K562 (cell line): Measurements from ENCODE around the gene PRLHR. TPM values are rescaled to one million over a fixed set of nuclear protein-coding genes. Genes with fewer than 3 reads are reported as not detected.

Source experiments
- ATAC-seq: fragments of 200-7000 bp; cut with Tn5 transposase; 3 replicates; pipeline ENCODE4 v1.9.1; 2020; ENCODE audit warnings: moderate library complexity
- BruUV-seq: library from RNA; stranded (reverse); fragments of 400-500 nt; replicated peaks from 2 replicates; lab custom pipeline; 2021; lab: Mats Ljungman, UMichigan
- CTCF ChIA-PET: fragments of 300-600 bp; formaldehyde crosslinking; extraction: SDS; loops from one replicate; lab custom pipeline; 2021; ENCODE audit warnings: low intra/inter-chr PET ratio; lab: Yijun Ruan, JAX
- POLR2A ChIA-PET: fragments of 300-600, 350-650 bp; sonication (Branson Sonifier 250); formaldehyde crosslinking; extraction: SDS; loops from one replicate; lab custom pipeline; 2021; ENCODE audit warnings: antibody characterized with exemption, inconsistent platforms; lab: Yijun Ruan, JAX
- DNase-seq, 4 experiments: peaks; one replicate each; pipeline versions ENCODE4 v3.0.0 to v3.0.0-alpha.2; 2011 to 2018; ENCODE audit warnings: low spot score in 3 of 4, mixed read lengths in 3 of 4; ENCODE audit errors: extremely low read depth in 1 of 4
- FAIRE-seq: peaks from 2 replicates; lab custom pipeline; 2011; peaks lifted over from hg19 to GRCh38; lab: Jason Lieb, UNC
- H2AFZ ChIP-seq: 2 replicates; pipeline ENCODE4 v1.6.0; 2011; ENCODE audit warnings: low read depth, low read length, control low read depth, inconsistent platforms
- H3K27ac ChIP-seq: fragments of 200-600 bp; 3 replicates; pipeline ENCODE4 v1.8.0; 2011; ENCODE audit warnings: low read depth, mild to moderate bottlenecking, control low read depth, inconsistent platforms, low read length, moderate library complexity, mixed read lengths; ENCODE audit errors: extremely low read depth
- H3K27me3 ChIP-seq, 2 experiments: fragments of 300-600 bp in 1 of 2; 2 replicates in 1 of 2; 3 replicates in 1 of 2; pipeline versions ENCODE4 v1.6.0 to v1.8.0; 2011; ENCODE audit warnings: inconsistent platforms in 2 of 2, low read length in 2 of 2, mild to moderate bottlenecking in 1 of 2, mixed read lengths in 1 of 2, moderate library complexity in 1 of 2; ENCODE audit not compliant: control insufficient read depth in 2 of 2, insufficient read depth in 2 of 2
- H3K36me3 ChIP-seq: fragments of 300-600 bp; 3 replicates; pipeline ENCODE4 v1.8.0; 2011; ENCODE audit warnings: mild to moderate bottlenecking, low read length, inconsistent platforms; ENCODE audit not compliant: control insufficient read depth, insufficient read depth
- H3K4me1 ChIP-seq, 2 experiments: fragments of 200-600 bp in 1 of 2; replicated peaks in 1 of 2; 2 replicates in 1 of 2; 3 replicates in 1 of 2; pipeline versions ENCODE4 v1.5.1 to v1.8.0; 2011; ENCODE audit warnings: inconsistent platforms in 2 of 2, low read length in 2 of 2, mild to moderate bottlenecking in 1 of 2, mixed read lengths in 1 of 2, moderate library complexity in 1 of 2; ENCODE audit not compliant: control insufficient read depth in 2 of 2, insufficient read depth in 2 of 2
- H3K4me2 ChIP-seq: 2 replicates; pipeline ENCODE4 v1.6.1; 2011; ENCODE audit warnings: low read length, control low read depth, inconsistent platforms, mixed read lengths; ENCODE audit not compliant: insufficient read depth
- H3K4me3 ChIP-seq: fragments of 200-600 bp; sonication (generic), shearing (Covaris generic); 2 replicates; pipeline ENCODE4 v1.5.1; 2016; ENCODE audit warnings: control low read depth, inconsistent platforms
- H3K79me2 ChIP-seq: fragments of 200-600 bp; 3 replicates; pipeline ENCODE4 v1.8.0; 2011; ENCODE audit warnings: low read length, inconsistent platforms; ENCODE audit not compliant: control insufficient read depth, insufficient read depth
- H3K9ac ChIP-seq, 2 experiments: 2 replicates each; pipeline versions ENCODE4 v1.6.0 to v1.6.1; 2011; ENCODE audit warnings: low read depth in 2 of 2, low read length in 2 of 2, control low read depth in 1 of 2, inconsistent platforms in 1 of 2, mild to moderate bottlenecking in 1 of 2, mixed read lengths in 1 of 2; ENCODE audit not compliant: insufficient read depth in 1 of 2
- H3K9me1 ChIP-seq: one replicate; pipeline ENCODE4 v1.6.0; 2011; ENCODE audit warnings: inconsistent platforms, mild to moderate bottlenecking, low read length, moderate library complexity; ENCODE audit not compliant: control insufficient read depth, insufficient read depth
- H3K9me3 ChIP-seq: replicated peaks from 2 replicates; pipeline ENCODE4 v1.5.1; 2011; ENCODE audit warnings: low read depth, low read length, inconsistent platforms; ENCODE audit not compliant: control insufficient read depth, insufficient read depth
- H4K20me1 ChIP-seq: replicated peaks from 2 replicates; pipeline ENCODE4 v1.6.1; 2011; ENCODE audit warnings: low read length, inconsistent platforms, mixed read lengths; ENCODE audit not compliant: control insufficient read depth, insufficient read depth
- GTF2A2 ChIP-seq: IDR thresholded peaks from 2 replicates; pipeline ENCODE4 v1.6.1; 2016; ENCODE audit warnings: mild to moderate bottlenecking, missing genetic modification characterization, missing compliant biosample characterization
- MED1 ChIP-seq: sonication (generic); formaldehyde crosslinking; IDR thresholded peaks from 2 replicates; pipeline ENCODE4 v1.8.1; 2023; ENCODE audit warnings: missing genetic modification reagents, borderline replicate concordance
- MEF2D ChIP-seq: conservative IDR thresholded peaks from 2 replicates; pipeline ENCODE4 v1.6.1; 2016; ENCODE audit warnings: low read depth, missing genetic modification characterization, missing compliant biosample characterization
- NR2C2 ChIP-seq, 2 experiments: fragments of 200-800 bp in 1 of 2; sonication (Bioruptor generic) in 1 of 2; sonication (generic) in 1 of 2; formaldehyde crosslinking in 1 of 2; IDR thresholded peaks; 2 replicates each; pipeline versions ENCODE4 v1.6.1 to v1.8.0; 2016 to 2022; ENCODE audit warnings: mild to moderate bottlenecking in 1 of 2, missing compliant biosample characterization in 1 of 2, missing genetic modification characterization in 1 of 2, missing genetic modification reagents in 1 of 2
- ZNF407 ChIP-seq: fragments of 450-650 bp; IDR thresholded peaks from 2 replicates; pipeline ENCODE4 v1.6.1; 2016; ENCODE audit warnings: low read depth
- ZNF644 ChIP-seq: fragments of 200-800 bp; sonication (Bioruptor generic); IDR thresholded peaks from 2 replicates; pipeline ENCODE4 v1.6.1; 2016; ENCODE audit warnings: low read depth, missing genetic modification characterization, missing compliant biosample characterization
- ZNF830 ChIP-seq: fragments of 250-450 bp; sonication (Bioruptor Pico); IDR thresholded peaks from 2 replicates; pipeline ENCODE4 v1.5.0; 2021; ENCODE audit warnings: mild to moderate bottlenecking
- WGBS: fragments of 100-300 bp; shearing (Covaris generic); methylation state at CpG from one replicate; pipeline ENCODE4 v1.1.6; 2016; ENCODE audit warnings: low coverage, mixed read lengths; ENCODE audit not compliant: insufficient coverage; ENCODE audit errors: missing lambda C conversion rate; 5-methylcytosine and 5-hydroxymethylcytosine counted together
- in situ Hi-C: fragments of 300-500 bp; cut with MboI; formaldehyde crosslinking; loops from 4 replicates; pipeline ENCODE4 v1.15.0; 2018; ENCODE audit warnings: inconsistent platforms, mixed read lengths
- intact Hi-C: fragments of 100-400 bp; cut with micrococcal nuclease; formaldehyde crosslinking; loops from 2 replicates; pipeline ENCODE4 v1.14.2; 2022
- polyA plus RNA-seq, 8 experiments: library from polyadenylated mRNA; depleted of rRNA in 4 of 8; stranded (reverse) in 5 of 8; unstranded in 3 of 8; fragments of >200 nt; fragmentation: Nextera tagmentation in 2 of 8; fragmentation: Illumina TruSeq in 1 of 8; extraction: Ambion mirVana in 2 of 8; extraction: Trizol in 1 of 8; gene quantifications; 2 replicates each; pipeline versions ENCODE4 v1.2.1 to v1.2.3, GENCODE V29; 2011 to 2014; ENCODE audit warnings: inconsistent platforms in 1 of 8, missing spikeins in 1 of 8
- total RNA-seq, 7 experiments: library from RNA; depleted of rRNA in 6 of 7; stranded (reverse); fragments of >200 nt in 6 of 7; fragmentation: Illumina TruSeq in 2 of 7; extraction: Trizol in 2 of 7; gene quantifications; 2 replicates each; pipeline versions ENCODE4 v1.2.1 to v1.2.3, GENCODE V29; 2011 to 2021; ENCODE audit warnings: low replicate concordance in 1 of 7

The PRLHR gene
- total and polyA plus RNA-seq, 9 of the 15 experiments (the other 6 are each of a cell fraction or from before 2014, with no cell fraction given) = not detected

GRCh38 chr10:118624747-118625146 lies 29.3 kb upstream of the PRLHR start:
- Histone ChIP-seq H3K9me3 (no peaks in the 10 kb centered on the region), H2AFZ (no peak overlapping the region), H3K27me3 (peaks cover 0 to 17% of the 10 kb centered on the region in 2 experiments; a peak in 2 of 5 replicates), H3K27ac (no peak overlapping the region), H3K4me2 (no peak overlapping the region), H3K9me1 (no peaks in the 10 kb centered on the region), H3K9ac (no peak overlapping the region), H3K79me2 (no peaks in the 10 kb centered on the region), H4K20me1 (no peaks in the 10 kb centered on the region), H3K4me1 (no peaks in the 10 kb centered on the region), H3K36me3 (no peaks in the 10 kb centered on the region), H3K4me3 (no peak overlapping the region)
- TF ChIP-seq NR2C2 (CRISPR knock-in tag; IDR thresholded peaks at IDR 0.05) (no peak), NR2C2 (tag; IDR thresholded peaks at IDR 0.05) (no peak), MED1 (CRISPR knock-in tag) (no peak), GTF2A2 (tag) (no peak), ZNF830 (no peak)
- no peak for DNase-seq
- BruUV-seq = no TSS peak
- in situ Hi-C loops (no loop called here), intact Hi-C loops (no loop called here)
- ChIA-PET CTCF (no interaction called here), POLR2A (interaction anchor here (1.0 kb wide), 1 partner anchor 58 kb away, joined by 3 read pairs; no protein-coding TSS in a partner anchor)
- WGBS = 0% methylated on average over 5 of the region's 5 CpGs
- no peak for FAIRE-seq
- no peak for ATAC-seq

- DNase-seq = no peak
- WGBS = 1% methylated on average over 7 of the region's 7 CpGs
- intact Hi-C loops = no loop called here
- Histone ChIP-seq H3K9me3 (no peaks in the 10 kb centered on the region), H3K79me2 (no peaks in the 10 kb centered on the region), H3K27me3 (peaks cover 0 to 21% of the 10 kb centered on the region in 2 experiments; a peak in 3 of 5 replicates), H3K27ac (no peak overlapping the region), H2AFZ (no peak overlapping the region), H3K9ac (no peak overlapping the region), H3K36me3 (no peaks in the 10 kb centered on the region), H3K9me1 (no peaks in the 10 kb centered on the region), H4K20me1 (no peaks in the 10 kb centered on the region), H3K4me2 (no peak overlapping the region), H3K4me1 (no peaks in the 10 kb centered on the region), H3K4me3 (no peak overlapping the region)
- no peak for FAIRE-seq
- in situ Hi-C loops = no loop called here
- no peak for ATAC-seq
- ChIA-PET CTCF (no interaction called here), POLR2A (interaction anchor here (0.6 kb wide), 1 partner anchor 12 kb away, joined by 3 read pairs; no protein-coding TSS in a partner anchor)
- no TSS peak for BruUV-seq
- TF ChIP-seq MEF2D (tag) (no peak), ZNF407 (no peak), ZNF644 (no peak)
Measured at GRCh38 chr10:118621304-118621942, 26.0 kb upstream of the PRLHR start.
